Measurements from ENCODE around the gene TMEM87B. TPM values are rescaled to one million over a fixed set of nuclear protein-coding genes. Genes with fewer than 3 reads are reported as not detected.
"Not testable (repeated sequence)": the region's sequence is repeated elsewhere in the genome, so short reads cannot be mapped to it uniquely, and the experiment has no call there.

TMEM87B gene
- total RNA-seq, 2 donors from 2014 or later: 56.7 to 71.2 TPM

GRCh38 chr2:112033600-112033999 is 21.5 kb upstream of the TMEM87B start:
- Histone ChIP-seq H3K27ac (no peak overlapping the region), H3K4me1 (no peaks in the 10 kb centered on the region), H3K36me3 (no peaks in the 10 kb centered on the region), H3K9me3 (no peaks in the 10 kb centered on the region), H3K27me3 (no peaks in the 10 kb centered on the region), H3K4me3 (no peak overlapping the region), H3K9ac (ENCODE audit: low read depth in 2 of 2, low read length in 2 of 2) (no peak overlapping the region)
- intact Hi-C loops (cut with DNase I): no loop called here
- DNase-seq: no peak
- TF ChIP-seq, protein P1, sequence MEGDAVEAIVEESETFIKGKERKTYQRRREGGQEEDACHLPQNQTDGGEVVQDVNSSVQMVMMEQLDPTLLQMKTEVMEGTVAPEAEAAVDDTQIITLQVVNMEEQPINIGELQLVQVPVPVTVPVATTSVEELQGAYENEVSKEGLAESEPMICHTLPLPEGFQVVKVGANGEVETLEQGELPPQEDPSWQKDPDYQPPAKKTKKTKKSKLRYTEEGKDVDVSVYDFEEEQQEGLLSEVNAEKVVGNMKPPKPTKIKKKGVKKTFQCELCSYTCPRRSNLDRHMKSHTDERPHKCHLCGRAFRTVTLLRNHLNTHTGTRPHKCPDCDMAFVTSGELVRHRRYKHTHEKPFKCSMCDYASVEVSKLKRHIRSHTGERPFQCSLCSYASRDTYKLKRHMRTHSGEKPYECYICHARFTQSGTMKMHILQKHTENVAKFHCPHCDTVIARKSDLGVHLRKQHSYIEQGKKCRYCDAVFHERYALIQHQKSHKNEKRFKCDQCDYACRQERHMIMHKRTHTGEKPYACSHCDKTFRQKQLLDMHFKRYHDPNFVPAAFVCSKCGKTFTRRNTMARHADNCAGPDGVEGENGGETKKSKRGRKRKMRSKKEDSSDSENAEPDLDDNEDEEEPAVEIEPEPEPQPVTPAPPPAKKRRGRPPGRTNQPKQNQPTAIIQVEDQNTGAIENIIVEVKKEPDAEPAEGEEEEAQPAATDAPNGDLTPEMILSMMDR (IDR thresholded peaks at IDR 0.05): no peak

DNA sequence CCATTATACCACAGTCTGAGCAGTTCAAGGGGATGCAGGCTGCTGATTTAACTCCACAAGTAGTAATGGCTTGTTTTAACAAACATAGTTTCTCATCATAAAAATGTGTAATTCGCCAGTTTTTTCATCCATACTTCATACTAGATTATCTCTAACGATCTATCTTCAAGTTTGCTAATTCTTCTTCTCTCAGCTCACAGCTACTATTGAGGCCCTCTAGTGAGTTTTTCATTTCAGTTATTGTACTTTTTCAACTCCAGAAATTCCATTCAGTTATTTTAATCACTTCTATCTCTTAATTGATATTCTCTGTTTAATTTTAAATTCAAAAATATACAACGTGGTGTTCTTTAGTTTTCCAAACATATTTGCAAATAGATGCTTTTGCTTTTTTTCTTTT is 20.1 kb upstream of the TMEM87B start:
- no peak for DNase-seq
- Histone ChIP-seq H3K27me3 (no peaks in the 10 kb centered on the region), H3K36me3 (no peaks in the 10 kb centered on the region), H3K4me1 (no peaks in the 10 kb centered on the region), H3K4me3 (no peak overlapping the region), H3K27ac (no peak overlapping the region), H3K9ac (ENCODE audit: low read depth in 2 of 2, low read length in 2 of 2) (no peak overlapping the region), H3K9me3 (no peaks in the 10 kb centered on the region)
- intact Hi-C loops (cut with DNase I): no loop called here
- TF ChIP-seq, protein P1 (IDR thresholded peaks at IDR 0.05): no peak

- Histone ChIP-seq H3K27ac (no peak overlapping the region), H3K4me3 (no peak overlapping the region), H3K9me3 (no peaks in the 10 kb centered on the region), H3K36me3 (no peaks in the 10 kb centered on the region), H3K4me1 (no peaks in the 10 kb centered on the region), H3K27me3 (no peaks in the 10 kb centered on the region), H3K9ac (ENCODE audit: low read depth in 2 of 2, low read length in 2 of 2) (no peak overlapping the region)
- TF ChIP-seq, protein P1 (IDR thresholded peaks at IDR 0.05): no peak
- DNase-seq: no peak
- intact Hi-C loops (cut with DNase I): no loop called here
Measured at GRCh38 chr2:112035786-112036185, 19.3 kb upstream of the TMEM87B start.

- H3K9ac ChIP-seq (ENCODE audit: low read depth in 2 of 2, low read length in 2 of 2); H3K4me3 ChIP-seq; H3K27ac ChIP-seq; intact Hi-C loops (cut with DNase I); H3K36me3 ChIP-seq; H3K9me3 ChIP-seq; H3K4me1 ChIP-seq; H3K27me3 ChIP-seq; DNase-seq: not testable (repeated sequence)
Measured at GRCh38 chr2:112039556-112039955, 15.5 kb upstream of the TMEM87B start.

GRCh38 chr2:112040066-112040465 is 15.0 kb upstream of the TMEM87B start:
- H3K27me3 ChIP-seq: not testable (repeated sequence)

DNA sequence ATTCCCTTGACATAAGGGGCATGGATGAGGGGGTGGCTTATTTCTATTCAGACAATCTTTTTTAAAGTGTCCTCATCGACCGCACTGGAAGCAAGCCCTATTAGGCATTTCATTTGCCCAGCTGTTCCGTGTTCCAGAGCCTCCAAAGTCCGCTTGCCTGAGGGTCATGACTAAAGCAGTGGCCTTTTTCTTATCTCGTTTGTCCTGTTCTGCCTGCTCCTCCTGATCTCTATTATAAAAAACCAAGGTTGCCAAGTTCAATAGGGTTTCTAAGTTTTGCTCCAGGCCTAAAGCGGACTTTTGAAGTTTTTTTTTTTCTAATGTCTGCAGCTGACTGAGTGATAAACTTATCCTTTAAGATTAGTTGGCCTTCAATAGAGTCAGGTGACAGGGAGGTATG is 13.6 kb upstream of the TMEM87B start:
- intact Hi-C loops (cut with DNase I); H3K9me3 ChIP-seq; H3K4me1 ChIP-seq; H3K27ac ChIP-seq; H3K9ac ChIP-seq (ENCODE audit: low read depth in 2 of 2, low read length in 2 of 2); H3K27me3 ChIP-seq; DNase-seq; H3K36me3 ChIP-seq; H3K4me3 ChIP-seq: not testable (repeated sequence)

More at GRCh38 chr2:112040066-112040465, 15.0 kb upstream of the TMEM87B start:
- H3K9me3 ChIP-seq; H3K36me3 ChIP-seq; H3K4me1 ChIP-seq; DNase-seq; H3K27ac ChIP-seq; intact Hi-C loops (cut with DNase I); H3K9ac ChIP-seq (ENCODE audit: low read depth in 2 of 2, low read length in 2 of 2); H3K4me3 ChIP-seq: not testable (repeated sequence)

GRCh38 chr2:112045446-112046014 is 9.5 kb upstream of the TMEM87B start:
- Histone ChIP-seq H3K27me3 (no peaks in the 10 kb centered on the region), H3K9me3 (no peaks in the 10 kb centered on the region), H3K9ac (ENCODE audit: low read depth in 2 of 2, low read length in 2 of 2) (no peak overlapping the region), H3K36me3 (no peaks in the 10 kb centered on the region), H3K4me1 (no peaks in the 10 kb centered on the region), H3K27ac (no peak overlapping the region), H3K4me3 (no peak overlapping the region)
- TF ChIP-seq, protein P1 (IDR thresholded peaks at IDR 0.05): no peak
- no peak for DNase-seq
- intact Hi-C loops (cut with DNase I): loop anchor here (5.0 kb wide), 1 partner anchor 148 kb away; the partner anchor contains the start of gene MERTK

Measured in colonic mucosa (tissue), 4 donors.